K562 (cell line): ENCODE data around the gene VEGFA. TPM values are rescaled to one million over a fixed set of nuclear protein-coding genes. Genes with fewer than 3 reads are reported as not detected.

Experiments
- ATAC-seq: fragments of 200-7000 bp; cut with Tn5 transposase; 3 replicates; pipeline ENCODE4 v1.9.1; 2020; ENCODE audit warnings: moderate library complexity
- BruUV-seq: library from RNA; stranded (reverse); fragments of 400-500 nt; replicated peaks from 2 replicates; lab custom pipeline; 2021; lab: Mats Ljungman, UMichigan
- CTCF ChIA-PET: fragments of 300-600 bp; formaldehyde crosslinking; extraction: SDS; loops from one replicate; lab custom pipeline; 2021; ENCODE audit warnings: low intra/inter-chr PET ratio; lab: Yijun Ruan, JAX
- POLR2A ChIA-PET: fragments of 300-600, 350-650 bp; sonication (Branson Sonifier 250); formaldehyde crosslinking; extraction: SDS; loops from one replicate; lab custom pipeline; 2021; ENCODE audit warnings: antibody characterized with exemption, inconsistent platforms; lab: Yijun Ruan, JAX
- DNase-seq, 4 experiments: peaks; one replicate each; pipeline versions ENCODE4 v3.0.0 to v3.0.0-alpha.2; 2011 to 2018; ENCODE audit warnings: low spot score in 3 of 4, mixed read lengths in 3 of 4; ENCODE audit errors: extremely low read depth in 1 of 4
- FAIRE-seq: peaks from 2 replicates; lab custom pipeline; 2011; peaks lifted over from hg19 to GRCh38; lab: Jason Lieb, UNC
- H2AFZ ChIP-seq: 2 replicates; pipeline ENCODE4 v1.6.0; 2011; ENCODE audit warnings: low read depth, low read length, control low read depth, inconsistent platforms
- H3K27ac ChIP-seq: fragments of 200-600 bp; 3 replicates; pipeline ENCODE4 v1.8.0; 2011; ENCODE audit warnings: low read depth, mild to moderate bottlenecking, control low read depth, inconsistent platforms, low read length, moderate library complexity, mixed read lengths; ENCODE audit errors: extremely low read depth
- H3K27me3 ChIP-seq, 2 experiments: fragments of 300-600 bp in 1 of 2; 2 replicates in 1 of 2; 3 replicates in 1 of 2; pipeline versions ENCODE4 v1.6.0 to v1.8.0; 2011; ENCODE audit warnings: inconsistent platforms in 2 of 2, low read length in 2 of 2, mild to moderate bottlenecking in 1 of 2, mixed read lengths in 1 of 2, moderate library complexity in 1 of 2; ENCODE audit not compliant: control insufficient read depth in 2 of 2, insufficient read depth in 2 of 2
- H3K36me3 ChIP-seq: fragments of 300-600 bp; 3 replicates; pipeline ENCODE4 v1.8.0; 2011; ENCODE audit warnings: mild to moderate bottlenecking, low read length, inconsistent platforms; ENCODE audit not compliant: control insufficient read depth, insufficient read depth
- H3K4me1 ChIP-seq, 2 experiments: fragments of 200-600 bp in 1 of 2; replicated peaks in 1 of 2; 2 replicates in 1 of 2; 3 replicates in 1 of 2; pipeline versions ENCODE4 v1.5.1 to v1.8.0; 2011; ENCODE audit warnings: inconsistent platforms in 2 of 2, low read length in 2 of 2, mild to moderate bottlenecking in 1 of 2, mixed read lengths in 1 of 2, moderate library complexity in 1 of 2; ENCODE audit not compliant: control insufficient read depth in 2 of 2, insufficient read depth in 2 of 2
- H3K4me2 ChIP-seq: 2 replicates; pipeline ENCODE4 v1.6.1; 2011; ENCODE audit warnings: low read length, control low read depth, inconsistent platforms, mixed read lengths; ENCODE audit not compliant: insufficient read depth
- H3K4me3 ChIP-seq: fragments of 200-600 bp; sonication (generic), shearing (Covaris generic); 2 replicates; pipeline ENCODE4 v1.5.1; 2016; ENCODE audit warnings: control low read depth, inconsistent platforms
- H3K79me2 ChIP-seq: fragments of 200-600 bp; 3 replicates; pipeline ENCODE4 v1.8.0; 2011; ENCODE audit warnings: low read length, inconsistent platforms; ENCODE audit not compliant: control insufficient read depth, insufficient read depth
- H3K9ac ChIP-seq, 2 experiments: 2 replicates each; pipeline versions ENCODE4 v1.6.0 to v1.6.1; 2011; ENCODE audit warnings: low read depth in 2 of 2, low read length in 2 of 2, control low read depth in 1 of 2, inconsistent platforms in 1 of 2, mild to moderate bottlenecking in 1 of 2, mixed read lengths in 1 of 2; ENCODE audit not compliant: insufficient read depth in 1 of 2
- H3K9me1 ChIP-seq: one replicate; pipeline ENCODE4 v1.6.0; 2011; ENCODE audit warnings: inconsistent platforms, mild to moderate bottlenecking, low read length, moderate library complexity; ENCODE audit not compliant: control insufficient read depth, insufficient read depth
- H3K9me3 ChIP-seq: replicated peaks from 2 replicates; pipeline ENCODE4 v1.5.1; 2011; ENCODE audit warnings: low read depth, low read length, inconsistent platforms; ENCODE audit not compliant: control insufficient read depth, insufficient read depth
- H4K20me1 ChIP-seq: replicated peaks from 2 replicates; pipeline ENCODE4 v1.6.1; 2011; ENCODE audit warnings: low read length, inconsistent platforms, mixed read lengths; ENCODE audit not compliant: control insufficient read depth, insufficient read depth
- E2F3 ChIP-seq: fragments of 250-450 bp; sonication (Bioruptor Pico); IDR thresholded peaks from 2 replicates; pipeline ENCODE4 v1.4.0; 2020; ENCODE audit warnings: mild to moderate bottlenecking
- EP400 ChIP-seq: fragments of 450-650 bp; IDR thresholded peaks from 2 replicates; pipeline ENCODE4 v1.6.1; 2017; ENCODE audit warnings: antibody characterized with exemption, mild to moderate bottlenecking, moderate library complexity
- FOXJ3 ChIP-seq: sonication (generic); formaldehyde crosslinking; IDR thresholded peaks from 2 replicates; pipeline ENCODE4 v1.4.0; 2020; ENCODE audit warnings: mild to moderate bottlenecking, missing genetic modification reagents
- HMG20B ChIP-seq: fragments of 250-450 bp; sonication (Bioruptor Pico); IDR thresholded peaks from 2 replicates; pipeline ENCODE4 v1.5.0; 2021; ENCODE audit warnings: mild to moderate bottlenecking
- IFI16 ChIP-seq: fragments of 250-450 bp; sonication (Bioruptor Pico); IDR thresholded peaks from 2 replicates; pipeline ENCODE4 v2.1.2; 2022; ENCODE audit warnings: mild to moderate bottlenecking, inconsistent platforms
- NCOA6 ChIP-seq: fragments of 450-650 bp; IDR thresholded peaks from 2 replicates; pipeline ENCODE4 v1.6.1; 2017; ENCODE audit warnings: mild to moderate bottlenecking
- NR4A1 ChIP-seq, 2 experiments: fragments of 250-450 bp in 1 of 2; fragments of 450-650 bp in 1 of 2; sonication (Bioruptor Pico) in 1 of 2; IDR thresholded peaks; 2 replicates each; pipeline versions ENCODE4 v1.4.0 to v1.6.1; 2016 to 2020; ENCODE audit warnings: mild to moderate bottlenecking in 2 of 2, missing compliant biosample characterization in 1 of 2, missing genetic modification characterization in 1 of 2, moderate library complexity in 1 of 2
- NRF1 ChIP-seq, 2 experiments: fragments of 450-650 bp; IDR thresholded peaks in 1 of 2; conservative IDR thresholded peaks in 1 of 2; 2 replicates each; pipeline ENCODE4 v1.6.1; 2014; ENCODE audit warnings: mild to moderate bottlenecking in 2 of 2
- RBFOX2 ChIP-seq: fragments of 200-400 bp; formaldehyde crosslinking; IDR thresholded peaks from 2 replicates; pipeline ENCODE4 v1.6.1; 2017; ENCODE audit warnings: low read depth, mild to moderate bottlenecking, low read length, moderate library complexity
- REST ChIP-seq, 2 experiments: fragments of 450-650 bp; formaldehyde crosslinking in 1 of 2; IDR thresholded peaks; 2 replicates each; pipeline versions ENCODE4 v1.4.0 to v1.6.1; 2014 to 2020; ENCODE audit warnings: mild to moderate bottlenecking in 2 of 2, borderline replicate concordance in 1 of 2, low read depth in 1 of 2
- SRSF7 ChIP-seq: fragments of 200-400 bp; formaldehyde crosslinking; optimal IDR thresholded peaks from 2 replicates; pipeline ENCODE3; 2017; ENCODE audit warnings: mild to moderate bottlenecking, low read depth, low read length
- XRCC4 ChIP-seq: IDR thresholded peaks from one replicate; pipeline ENCODE4 v1.6.1; 2011; ENCODE audit not compliant: insufficient read depth, insufficient read length; ENCODE audit errors: extremely low read depth
- ZNF140 ChIP-seq: fragments of 250-450 bp; sonication (Bioruptor Pico); IDR thresholded peaks from 2 replicates; pipeline ENCODE4 v1.8.0; 2021; ENCODE audit warnings: moderate library complexity, mild to moderate bottlenecking, inconsistent platforms
- WGBS: fragments of 100-300 bp; shearing (Covaris generic); methylation state at CpG from one replicate; pipeline ENCODE4 v1.1.6; 2016; ENCODE audit warnings: low coverage, mixed read lengths; ENCODE audit not compliant: insufficient coverage; ENCODE audit errors: missing lambda C conversion rate; 5-methylcytosine and 5-hydroxymethylcytosine counted together
- in situ Hi-C: fragments of 300-500 bp; cut with MboI; formaldehyde crosslinking; loops from 4 replicates; pipeline ENCODE4 v1.15.0; 2018; ENCODE audit warnings: inconsistent platforms, mixed read lengths
- intact Hi-C: fragments of 100-400 bp; cut with micrococcal nuclease; formaldehyde crosslinking; loops from 2 replicates; pipeline ENCODE4 v1.14.2; 2022
- polyA plus RNA-seq, 8 experiments: library from polyadenylated mRNA; depleted of rRNA in 4 of 8; stranded (reverse) in 5 of 8; unstranded in 3 of 8; fragments of >200 nt; fragmentation: Nextera tagmentation in 2 of 8; fragmentation: Illumina TruSeq in 1 of 8; extraction: Ambion mirVana in 2 of 8; extraction: Trizol in 1 of 8; gene quantifications; 2 replicates each; pipeline versions ENCODE4 v1.2.1 to v1.2.3, GENCODE V29; 2011 to 2014; ENCODE audit warnings: inconsistent platforms in 1 of 8, missing spikeins in 1 of 8
- total RNA-seq, 7 experiments: library from RNA; depleted of rRNA in 6 of 7; stranded (reverse); fragments of >200 nt in 6 of 7; fragmentation: Illumina TruSeq in 2 of 7; extraction: Trizol in 2 of 7; gene quantifications; 2 replicates each; pipeline versions ENCODE4 v1.2.1 to v1.2.3, GENCODE V29; 2011 to 2021; ENCODE audit warnings: low replicate concordance in 1 of 7

Gene VEGFA
- total and polyA plus RNA-seq, 9 of the 15 experiments (the other 6 are each of a cell fraction or from before 2014, with no cell fraction given) = 14.0 to 271 (median 124) TPM

DNA sequence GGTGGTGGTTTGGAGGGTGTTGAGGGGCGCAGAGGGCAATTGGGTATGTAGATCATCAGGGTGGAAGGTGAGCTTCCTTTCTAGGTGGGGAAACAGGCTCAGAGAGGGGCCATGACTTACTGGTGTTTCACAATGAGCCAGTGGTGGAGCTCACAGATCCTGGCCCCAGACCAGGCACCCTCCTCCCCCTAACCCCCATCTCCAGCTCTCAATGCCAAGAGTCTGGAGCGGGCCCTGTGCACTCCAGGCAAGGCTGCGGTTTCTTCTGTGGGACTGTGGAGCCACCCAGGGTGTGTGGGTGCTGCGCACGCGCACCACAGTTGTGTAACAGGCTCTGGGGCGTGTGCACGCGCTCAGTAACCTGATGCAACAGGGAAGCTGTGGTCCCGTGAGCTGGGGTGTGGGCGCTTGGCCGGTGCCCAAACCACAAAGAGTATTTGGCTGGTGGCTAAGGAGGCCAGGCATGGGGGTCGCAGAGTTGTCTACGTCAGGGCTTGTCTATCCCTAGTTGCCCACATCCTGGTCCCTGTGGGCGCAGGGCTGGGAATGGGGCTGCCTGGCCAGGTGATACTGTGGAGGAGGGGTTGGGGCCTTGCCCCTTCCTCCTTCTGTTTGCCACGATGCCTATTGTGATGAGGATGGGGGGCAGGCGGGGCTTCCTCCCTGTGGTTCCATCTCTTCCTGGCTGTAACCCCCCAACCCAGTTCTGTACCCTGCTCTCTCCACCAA lies 44.9 kb upstream of the VEGFA start:
- POLR2A ChIA-PET = interaction anchor here (0.5 to 2.0 kb wide), 13 partner anchors 9 to 522 kb away, joined by 3 to 11 read pairs (median 4); partner anchors contain the start of genes HSP90AB1 and VEGFA
- TSS peak; percentile 82 for BruUV-seq
- Histone ChIP-seq H3K4me2 (peak overlapping the region; percentile 75), H3K9me3 (no peaks in the 10 kb centered on the region; the same call in 1 of the 2 replicates), H4K20me1 (no peaks in the 10 kb centered on the region), H3K4me1 (peaks cover 24 to 29% of the 10 kb centered on the region in 2 experiments), H3K9me1 (peaks cover 5% of the 10 kb centered on the region), H3K36me3 (no peaks in the 10 kb centered on the region), H3K27ac (peak overlapping the region; percentile 68), H3K4me3 (no peak overlapping the region; the same call in 1 of the 2 replicates), H3K79me2 (no peaks in the 10 kb centered on the region), H3K27me3 (no peaks in the 10 kb centered on the region; a peak in 1 of 5 replicates), H2AFZ (peak overlapping the region; percentile 86), H3K9ac (peak overlapping the region; percentile 68 to 86)
- ATAC-seq (peak; percentile 92), DNase-seq (peak; percentile 96 to 99 (median 98)), FAIRE-seq (peak; percentile 58)
- 5% methylated on average over 17 of the region's 17 CpGs for WGBS
- in situ Hi-C loops = loop anchor here (5.0 kb wide), 1 partner anchor 342 kb away; no protein-coding TSS in a partner anchor
- intact Hi-C loops = loop anchor here (1.0 to 2.0 kb wide), 6 partner anchors 33 to 354 kb away; no protein-coding TSS in a partner anchor
- CTCF ChIA-PET = interaction anchor here (0.8 to 2.9 kb wide), 5 partner anchors 48 to 513 kb away, joined by 4 to 30 read pairs (median 4); no protein-coding TSS in a partner anchor
- TF ChIP-seq E2F3 (CRISPR knock-in tag) (0 out of 2 replicates have a peak, but pooled peaks have one; percentile 20), NR4A1 (CRISPR knock-in tag; IDR thresholded peaks at IDR 0.05) (no peak), NR4A1 (tag; IDR thresholded peaks at IDR 0.05) (peak; percentile 85), FOXJ3 (CRISPR knock-in tag) (no peak), IFI16 (CRISPR knock-in tag) (no peak), RBFOX2 (peak; percentile 94), REST (IDR thresholded peaks at IDR 0.05; ENCODE audit: borderline replicate concordance) (peak; percentile 42; the same call in 1 of the 2 replicates), REST (CRISPR knock-in tag; IDR thresholded peaks at IDR 0.05; ENCODE audit: low read depth) (peak; percentile 40; the same call in 1 of the 2 replicates), ZNF140 (CRISPR knock-in tag) (no peak), XRCC4 (no peak), HMG20B (CRISPR knock-in tag) (no peak), NCOA6 (no peak), EP400 (peak; percentile 99), SRSF7 (no peak), NRF1 (conservative IDR thresholded peaks at IDR 0.05 in 1 of 2, IDR thresholded peaks at IDR 0.05 in 1 of 2) (peak; percentile 97 to 98)
